Retinal pigment epithelial cell (primary cell): ENCODE data around the gene MANBA.

Source experiments
- DNase-seq: peaks from one replicate; pipeline ENCODE4 v3.0.0-alpha.2; 2010; ENCODE audit warnings: low read depth
- H3K4me3 ChIP-seq: 2 replicates; pipeline ENCODE4 v1.5.1; 2011; ENCODE audit warnings: mild to moderate bottlenecking, low read length, control low read depth, moderate library complexity
- TF ChIP-seq, protein P1 (sequence below): conservative IDR thresholded peaks from 2 replicates; pipeline ENCODE4 v1.5.1; 2011; ENCODE audit warnings: low read depth, low read length, control low read depth, inconsistent platforms

The MANBA gene

DNA sequence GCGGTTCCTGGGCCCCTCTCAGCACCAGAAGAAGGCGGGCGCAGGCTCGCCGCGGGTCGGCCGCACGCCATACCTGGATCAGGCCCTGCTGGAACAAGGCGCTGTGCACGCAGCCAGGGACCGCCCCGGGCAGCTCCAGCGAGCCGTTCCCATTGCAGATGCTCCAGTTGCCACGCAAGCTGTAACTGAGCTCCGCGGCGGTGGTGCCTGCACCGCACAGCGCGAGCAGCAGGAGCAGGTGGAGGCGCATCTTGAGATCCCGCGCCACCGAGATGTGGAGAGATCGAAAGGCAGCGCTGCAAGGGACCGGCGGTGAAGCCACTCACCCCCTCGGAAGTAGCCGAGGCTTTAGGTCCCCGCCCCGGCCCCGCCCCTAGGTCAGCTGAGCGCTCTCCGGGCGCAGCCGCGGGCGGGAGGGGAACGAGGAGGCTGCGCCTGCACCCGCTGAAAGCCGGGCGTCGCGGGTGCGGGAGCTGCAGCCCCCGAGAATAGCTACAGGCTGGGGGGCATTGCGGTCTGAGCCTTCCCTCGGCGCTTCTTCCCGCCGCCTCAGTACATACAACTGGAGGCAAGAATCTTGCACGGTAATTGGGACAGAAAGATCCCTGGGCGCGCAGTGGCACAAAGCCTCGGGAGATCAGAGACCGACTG is at the start of gene MANBA:
TSS of gene MANBA (minus strand) at position 324 of the 651 bp plus-strand sequence. CDS start at position 250, 74 bp downstream.
- TF ChIP-seq, protein P1, sequence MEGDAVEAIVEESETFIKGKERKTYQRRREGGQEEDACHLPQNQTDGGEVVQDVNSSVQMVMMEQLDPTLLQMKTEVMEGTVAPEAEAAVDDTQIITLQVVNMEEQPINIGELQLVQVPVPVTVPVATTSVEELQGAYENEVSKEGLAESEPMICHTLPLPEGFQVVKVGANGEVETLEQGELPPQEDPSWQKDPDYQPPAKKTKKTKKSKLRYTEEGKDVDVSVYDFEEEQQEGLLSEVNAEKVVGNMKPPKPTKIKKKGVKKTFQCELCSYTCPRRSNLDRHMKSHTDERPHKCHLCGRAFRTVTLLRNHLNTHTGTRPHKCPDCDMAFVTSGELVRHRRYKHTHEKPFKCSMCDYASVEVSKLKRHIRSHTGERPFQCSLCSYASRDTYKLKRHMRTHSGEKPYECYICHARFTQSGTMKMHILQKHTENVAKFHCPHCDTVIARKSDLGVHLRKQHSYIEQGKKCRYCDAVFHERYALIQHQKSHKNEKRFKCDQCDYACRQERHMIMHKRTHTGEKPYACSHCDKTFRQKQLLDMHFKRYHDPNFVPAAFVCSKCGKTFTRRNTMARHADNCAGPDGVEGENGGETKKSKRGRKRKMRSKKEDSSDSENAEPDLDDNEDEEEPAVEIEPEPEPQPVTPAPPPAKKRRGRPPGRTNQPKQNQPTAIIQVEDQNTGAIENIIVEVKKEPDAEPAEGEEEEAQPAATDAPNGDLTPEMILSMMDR: peak; percentile 1
- peak; percentile 23 for DNase-seq
- H3K4me3 ChIP-seq: peak within 1 kb of the TSS; percentile 87

- no peak for DNase-seq
Measured at GRCh38 chr4:102809691-102810090, 48.9 kb upstream of the MANBA start.

DNA sequence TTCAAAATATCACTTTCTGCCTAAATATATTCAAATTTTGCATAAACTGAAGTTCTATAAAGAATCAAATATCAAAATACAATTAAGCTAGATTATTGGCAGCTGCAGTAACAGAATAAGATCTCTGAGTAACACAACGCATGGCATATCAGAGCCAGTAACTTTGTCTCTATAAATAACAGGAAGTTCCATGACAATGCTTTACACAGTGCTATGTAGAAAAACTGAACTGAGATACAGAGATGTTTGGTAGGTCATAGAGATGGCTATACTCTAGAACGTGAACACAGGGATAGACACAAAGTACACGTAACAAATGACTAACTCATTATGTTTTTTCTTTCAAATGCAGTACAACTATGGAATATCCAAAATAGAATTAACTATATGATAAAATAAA is 48.4 kb upstream of the MANBA start:
- TF ChIP-seq, protein P1: no peak
- no peak for DNase-seq
- H3K4me3 ChIP-seq: no peak overlapping the region

More at GRCh38 chr4:102809691-102810090, 48.9 kb upstream of the MANBA start:
- no peak overlapping the region for H3K4me3 ChIP-seq
- TF ChIP-seq, protein P1: no peak

- TF ChIP-seq, protein P1: no peak
- no peak overlapping the region for H3K4me3 ChIP-seq
- DNase-seq: no peak
Measured at GRCh38 chr4:102808009-102808408, 47.2 kb upstream of the MANBA start.

DNA sequence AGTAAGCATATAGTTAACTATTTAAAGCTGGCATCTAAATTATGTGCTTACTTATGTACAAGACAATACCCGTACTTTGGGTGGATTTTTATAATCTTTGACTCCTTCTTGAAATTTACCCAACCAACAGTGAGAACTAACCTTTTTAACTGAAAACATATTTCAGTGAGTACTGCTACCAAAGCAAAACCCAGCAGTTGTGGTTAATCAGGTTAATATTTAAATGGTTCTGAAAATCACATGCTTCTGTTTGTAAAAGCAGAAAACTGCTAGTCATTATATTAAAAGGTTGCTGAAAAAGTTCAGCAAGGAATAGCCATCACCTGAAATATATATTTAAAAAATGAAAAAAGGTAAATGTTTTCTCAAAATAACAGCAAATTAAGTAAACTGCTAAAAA is 46.6 kb upstream of the MANBA start:
- no peak for DNase-seq
- H3K4me3 ChIP-seq: no peak overlapping the region
- TF ChIP-seq, protein P1: no peak

GRCh38 chr4:102799816-102800215 is 39.0 kb upstream of the MANBA start:
- TF ChIP-seq, protein P1: no peak
- DNase-seq: no peak

GRCh38 chr4:102794999-102795398 is 34.2 kb upstream of the MANBA start:
- TF ChIP-seq, protein P1: no peak
- DNase-seq: no peak
- H3K4me3 ChIP-seq: no peak overlapping the region

More at GRCh38 chr4:102799816-102800215, 39.0 kb upstream of the MANBA start:
- H3K4me3 ChIP-seq: no peak overlapping the region
